Muscle layer of duodenum (tissue), 2 donors: Measurements from ENCODE around the gene TSHZ1.

Source experiments
- H3K27ac ChIP-seq: one replicate; pipeline ENCODE4 v1.7.0; 2013; ENCODE audit warnings: mild to moderate bottlenecking, low read length
- H3K27me3 ChIP-seq: one replicate; pipeline ENCODE4 v1.7.0; 2013; ENCODE audit warnings: low read depth, mild to moderate bottlenecking, control low read depth, low read length
- H3K36me3 ChIP-seq, 2 donors: one replicate each; pipeline ENCODE4 v1.7.0; 2013; ENCODE audit warnings: low read length in 2 of 2, control low read depth in 1 of 2, mild to moderate bottlenecking in 1 of 2; ENCODE audit not compliant: insufficient read depth in 2 of 2, control insufficient read depth in 1 of 2
- H3K4me1 ChIP-seq, 2 donors: one replicate each; pipeline ENCODE4 v1.7.0; 2013; ENCODE audit warnings: low read length in 2 of 2, mild to moderate bottlenecking in 2 of 2, control low read depth in 1 of 2, moderate library complexity in 1 of 2; ENCODE audit not compliant: insufficient read depth in 2 of 2, control insufficient read depth in 1 of 2
- H3K4me3 ChIP-seq, 2 donors: one replicate each; pipeline ENCODE4 v1.7.0; 2013; ENCODE audit warnings: low read length in 2 of 2, low read depth in 1 of 2, mild to moderate bottlenecking in 1 of 2
- H3K9me3 ChIP-seq, 2 donors: one replicate each; pipeline ENCODE4 v1.7.0; 2013; ENCODE audit warnings: low read length in 2 of 2, control low read depth in 1 of 2, mild to moderate bottlenecking in 1 of 2; ENCODE audit not compliant: control insufficient read depth in 1 of 2
- donor health status: healthy.

TSHZ1 gene

DNA sequence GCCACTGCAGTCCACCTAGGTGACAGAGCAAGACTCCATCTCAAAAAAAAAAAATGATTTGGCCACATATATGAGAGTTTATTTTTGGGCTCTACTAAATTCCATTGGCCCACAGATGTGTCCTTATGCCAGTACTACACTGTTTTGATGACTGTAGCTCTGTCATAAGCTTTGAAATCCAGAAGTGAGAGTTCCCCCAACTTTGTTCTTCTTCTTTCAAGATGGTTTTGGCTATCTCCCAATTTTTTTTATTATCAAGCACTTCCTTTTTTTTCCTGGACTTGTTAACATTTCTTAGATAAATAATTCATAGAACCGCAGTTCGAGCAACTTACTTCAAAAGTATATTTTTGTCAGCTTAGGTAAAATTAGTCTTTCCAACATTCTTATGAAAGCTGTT, 96.9 kb downstream of the TSHZ1 start:
- Histone ChIP-seq H3K27me3 (no peaks in the 10 kb centered on the region), H3K4me3 (no peak overlapping the region), H3K4me1 (no peaks in the 10 kb centered on the region), H3K27ac (no peak overlapping the region), H3K36me3 (no peaks in the 10 kb centered on the region), H3K9me3 (peaks cover 0 to 2% of the 10 kb centered on the region in 2 donors)

DNA sequence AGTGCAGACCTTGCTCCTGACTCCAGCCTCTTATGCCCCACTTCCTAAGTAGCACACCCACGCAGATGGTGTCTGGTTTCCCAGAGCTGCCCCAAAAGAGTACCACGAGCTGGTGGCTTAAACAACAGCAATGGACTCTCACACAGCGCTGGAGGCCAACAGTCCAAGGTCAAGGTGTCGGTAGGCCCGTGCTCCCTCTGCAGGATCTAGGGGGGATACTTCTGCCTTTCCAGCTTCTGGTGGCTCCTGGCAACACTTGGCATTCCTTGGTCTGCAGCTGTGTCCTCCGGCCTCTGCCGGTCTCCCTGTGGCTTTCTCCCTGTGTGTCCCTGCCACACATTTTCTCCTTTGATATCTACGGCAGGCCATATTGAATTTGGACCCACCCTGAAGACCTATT, 99.0 kb downstream of the TSHZ1 start:
- Histone ChIP-seq H3K4me3 (no peak overlapping the region), H3K27ac (no peak overlapping the region), H3K4me1 (no peaks in the 10 kb centered on the region), H3K9me3 (peaks cover 0 to 2% of the 10 kb centered on the region in 2 donors), H3K36me3 (no peaks in the 10 kb centered on the region), H3K27me3 (no peaks in the 10 kb centered on the region)

DNA sequence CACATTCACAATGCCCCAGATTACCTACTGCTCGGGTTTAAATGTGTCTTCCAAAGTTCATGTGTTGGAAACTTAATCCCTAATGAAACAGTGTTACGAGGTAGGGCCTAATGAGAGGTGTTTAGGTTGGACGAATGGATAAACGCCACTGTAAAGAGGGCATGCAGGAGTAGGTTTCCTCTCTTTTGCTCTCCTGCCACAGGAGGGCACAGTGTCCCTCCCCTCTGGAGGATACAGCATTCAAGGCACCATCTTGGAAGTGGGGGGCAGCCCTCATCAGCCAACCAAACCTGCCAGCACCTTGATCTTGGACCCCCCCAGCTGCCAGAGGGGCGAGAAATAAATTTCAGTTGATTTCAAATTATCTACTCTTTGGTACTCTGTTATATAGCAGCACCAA, 103.5 kb downstream of the TSHZ1 start:
- Histone ChIP-seq H3K27ac (no peak overlapping the region), H3K4me3 (no peak overlapping the region), H3K27me3 (no peaks in the 10 kb centered on the region), H3K36me3 (no peaks in the 10 kb centered on the region), H3K4me1 (no peaks in the 10 kb centered on the region), H3K9me3 (no peaks in the 10 kb centered on the region)

- no peaks in the 10 kb centered on the region for H3K4me1 ChIP-seq
- H3K4me3 ChIP-seq, result no peak overlapping the region
- H3K9me3 ChIP-seq, result no peaks in the 10 kb centered on the region
- no peaks in the 10 kb centered on the region for H3K36me3 ChIP-seq
- H3K27me3 ChIP-seq, result no peaks in the 10 kb centered on the region
- H3K27ac ChIP-seq, result no peak overlapping the region
Measured at GRCh38 chr18:75314606-75315005, 104.0 kb downstream of the TSHZ1 start.

- H3K4me3 ChIP-seq, result no peak overlapping the region
- no peaks in the 10 kb centered on the region for H3K4me1 ChIP-seq
- H3K36me3 ChIP-seq, result no peaks in the 10 kb centered on the region
- no peaks in the 10 kb centered on the region for H3K27me3 ChIP-seq
- no peaks in the 10 kb centered on the region for H3K9me3 ChIP-seq
- no peak overlapping the region for H3K27ac ChIP-seq
Measured at GRCh38 chr18:75316223-75316622, 105.6 kb downstream of the TSHZ1 start.

DNA sequence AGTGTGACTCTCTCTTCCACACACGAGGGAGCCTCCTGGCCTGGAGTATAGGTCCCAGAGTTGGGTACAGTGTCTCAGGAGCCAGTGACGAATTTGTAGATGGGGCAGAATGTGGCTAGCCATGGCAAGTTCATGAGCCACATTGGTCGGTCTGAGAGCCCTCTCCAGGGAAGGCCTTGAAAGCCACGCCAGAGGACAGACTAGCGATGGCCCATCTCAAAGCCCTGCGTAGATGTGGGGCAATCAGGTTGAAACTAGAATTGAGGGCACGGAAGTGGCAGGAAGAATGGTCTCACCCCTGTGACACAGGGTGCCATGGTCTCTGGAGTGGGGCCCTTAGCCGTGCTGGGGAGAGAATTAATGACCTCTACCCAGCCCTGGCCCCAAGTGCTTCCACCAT, 106.2 kb downstream of the TSHZ1 start:
- Histone ChIP-seq H3K27me3 (no peaks in the 10 kb centered on the region), H3K4me1 (no peaks in the 10 kb centered on the region), H3K36me3 (no peaks in the 10 kb centered on the region), H3K4me3 (no peak overlapping the region), H3K27ac (no peak overlapping the region), H3K9me3 (no peaks in the 10 kb centered on the region)

GRCh38 chr18:75317300-75317699, 106.7 kb downstream of the TSHZ1 start:
- Histone ChIP-seq H3K36me3 (no peaks in the 10 kb centered on the region), H3K9me3 (no peaks in the 10 kb centered on the region), H3K4me3 (no peak overlapping the region), H3K27ac (no peak overlapping the region), H3K4me1 (no peaks in the 10 kb centered on the region), H3K27me3 (no peaks in the 10 kb centered on the region)

DNA sequence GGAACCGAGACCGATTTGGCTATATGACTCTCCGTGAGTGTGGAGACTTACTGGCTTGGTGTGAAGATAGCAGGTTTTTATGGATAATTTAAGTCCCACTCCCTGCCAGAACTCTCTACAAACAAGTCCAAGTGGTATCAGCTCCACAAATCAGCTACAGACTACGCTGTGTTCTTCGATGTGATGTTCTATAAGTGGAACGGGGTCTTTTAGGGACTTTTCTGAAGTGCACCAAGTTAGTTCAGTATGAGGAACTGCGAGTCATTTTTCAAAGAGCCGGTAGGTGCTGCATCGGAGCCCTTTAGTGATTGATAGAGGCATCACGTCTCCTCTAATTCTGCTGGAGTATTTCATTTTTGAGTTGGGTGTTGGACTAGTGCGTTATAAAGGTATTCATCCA, 107.1 kb downstream of the TSHZ1 start:
- Histone ChIP-seq H3K27me3 (no peaks in the 10 kb centered on the region), H3K9me3 (no peaks in the 10 kb centered on the region), H3K36me3 (no peaks in the 10 kb centered on the region), H3K4me3 (no peak overlapping the region), H3K4me1 (no peaks in the 10 kb centered on the region), H3K27ac (no peak overlapping the region)

- Histone ChIP-seq H3K27me3 (no peaks in the 10 kb centered on the region), H3K4me1 (no peaks in the 10 kb centered on the region), H3K36me3 (no peaks in the 10 kb centered on the region), H3K4me3 (no peak overlapping the region), H3K9me3 (no peaks in the 10 kb centered on the region), H3K27ac (no peak overlapping the region)
Measured at GRCh38 chr18:75319905-75320304, 109.3 kb downstream of the TSHZ1 start.

GRCh38 chr18:75320506-75320905, 109.9 kb downstream of the TSHZ1 start:
- H3K27me3 ChIP-seq, result no peaks in the 10 kb centered on the region

GRCh38 chr18:75321431-75321830, 110.8 kb downstream of the TSHZ1 start:
- no peak overlapping the region for H3K27ac ChIP-seq
- peaks cover 0 to 3% of the 10 kb centered on the region in 2 donors for H3K9me3 ChIP-seq
- no peaks in the 10 kb centered on the region for H3K36me3 ChIP-seq
- H3K4me3 ChIP-seq, result no peak overlapping the region
- no peaks in the 10 kb centered on the region for H3K4me1 ChIP-seq
- no peaks in the 10 kb centered on the region for H3K27me3 ChIP-seq

More at GRCh38 chr18:75320506-75320905, 109.9 kb downstream of the TSHZ1 start:
- Histone ChIP-seq H3K4me3 (no peak overlapping the region), H3K9me3 (no peaks in the 10 kb centered on the region), H3K27ac (no peak overlapping the region), H3K4me1 (no peaks in the 10 kb centered on the region), H3K36me3 (no peaks in the 10 kb centered on the region)

DNA sequence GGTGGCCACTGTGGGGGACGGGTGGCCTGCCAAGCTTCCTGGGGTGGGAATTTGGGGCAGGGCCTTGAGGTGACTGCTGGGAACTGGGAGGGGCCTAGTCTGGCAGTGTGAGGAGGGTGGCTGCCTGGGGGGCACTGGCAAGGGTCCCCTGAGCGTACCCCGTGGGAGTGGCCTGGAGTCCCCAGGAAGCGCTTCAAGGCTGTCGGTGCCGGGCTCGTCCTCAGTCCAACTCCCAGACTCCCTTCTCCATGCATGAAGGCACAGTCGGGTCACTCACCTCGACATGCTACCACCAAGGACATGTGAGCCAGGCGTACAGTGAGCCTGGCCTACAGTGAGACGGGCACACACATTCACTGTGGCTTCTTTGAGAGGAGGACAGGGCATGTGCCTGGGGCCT, 111.6 kb downstream of the TSHZ1 start:
- no peak overlapping the region for H3K27ac ChIP-seq
- no peak overlapping the region for H3K4me3 ChIP-seq
- H3K27me3 ChIP-seq, result no peaks in the 10 kb centered on the region
- no peaks in the 10 kb centered on the region for H3K4me1 ChIP-seq
- no peaks in the 10 kb centered on the region for H3K36me3 ChIP-seq
- H3K9me3 ChIP-seq, result peaks cover 5 to 10% of the 10 kb centered on the region in 2 donors
